WTC11 (cell line): ENCODE measurements around the gene MAX. TPM values are rescaled to one million over a fixed set of nuclear protein-coding genes. Genes with fewer than 3 reads are reported as not detected.

Source experiments
- ATAC-seq: fragments of 200-7000 bp; cut with Tn5 transposase; 2 replicates; pipeline ENCODE4 v1.10.0; 2021; ENCODE audit warnings: mild to moderate bottlenecking, moderate library complexity
- CTCF ChIA-PET: fragments of 300-600 bp; sonication (Branson Sonifier 250); formaldehyde crosslinking; loops from one replicate; lab custom pipeline; 2021; ENCODE audit warnings: antibody characterized with exemption; lab: Charles Lee
- POLR2A ChIA-PET: fragments of 350-600 bp; sonication (Branson Sonifier 250); formaldehyde crosslinking; loops from one replicate; lab custom pipeline; 2021; ENCODE audit warnings: antibody characterized with exemption; lab: Charles Lee
- DNase-seq: peaks from one replicate; pipeline ENCODE4 v3.0.0; 2021; ENCODE audit warnings: low spot score
- H3K27ac Mint-ChIP-seq: 2 replicates; pipeline ENCODE4 v1.8.0; 2021; ENCODE audit warnings: mixed read lengths
- H3K27me3 Mint-ChIP-seq: 2 replicates; pipeline ENCODE4 v1.8.0; 2021; ENCODE audit warnings: low read depth, mild to moderate bottlenecking, moderate library complexity, mixed read lengths
- H3K36me3 Mint-ChIP-seq: 2 replicates; pipeline ENCODE4 v1.8.0; 2021; ENCODE audit warnings: mixed read lengths
- H3K4me1 Mint-ChIP-seq: 2 replicates; pipeline ENCODE4 v1.8.0; 2022; ENCODE audit warnings: mixed read lengths
- H3K4me3 Mint-ChIP-seq: 2 replicates; pipeline ENCODE4 v1.8.0; 2021; ENCODE audit warnings: mild to moderate bottlenecking, moderate library complexity, mixed read lengths
- H3K9me3 Mint-ChIP-seq: 2 replicates; pipeline ENCODE4 v1.8.0; 2021; ENCODE audit warnings: mixed read lengths
- ETV6 ChIP-seq: sonication (generic); formaldehyde crosslinking; IDR thresholded peaks from 2 replicates; pipeline ENCODE4 v1.8.1; 2022; ENCODE audit warnings: mild to moderate bottlenecking, missing genetic modification reagents
- FOXJ3 ChIP-seq: sonication (generic); formaldehyde crosslinking; IDR thresholded peaks from 2 replicates; pipeline ENCODE4 v1.9.0; 2021; ENCODE audit warnings: missing genetic modification reagents, mild to moderate bottlenecking, borderline replicate concordance
- GRHL2 ChIP-seq: fragments of 250-450 bp; sonication (Bioruptor Pico); IDR thresholded peaks from 2 replicates; pipeline ENCODE4 v1.8.0; 2022; ENCODE audit warnings: mild to moderate bottlenecking, moderate library complexity; ENCODE audit not compliant: insufficient replicate concordance, severe bottlenecking
- HMGA2 ChIP-seq: fragments of 250-450 bp; sonication (Bioruptor Pico); IDR thresholded peaks from 2 replicates; pipeline ENCODE4 v1.4.0; 2021; ENCODE audit warnings: mild to moderate bottlenecking, moderate library complexity
- IRF2 ChIP-seq: sonication (generic); formaldehyde crosslinking; IDR thresholded peaks from 2 replicates; pipeline ENCODE4 v1.8.0; 2022; ENCODE audit warnings: low read depth, missing genetic modification reagents, borderline replicate concordance
- JUN ChIP-seq: sonication (generic); formaldehyde crosslinking; IDR thresholded peaks from 2 replicates; pipeline ENCODE4 v1.8.0; 2023; ENCODE audit warnings: mild to moderate bottlenecking, missing genetic modification reagents
- PRRX2 ChIP-seq: fragments of 250-450 bp; sonication (Bioruptor Pico); IDR thresholded peaks from 2 replicates; pipeline ENCODE4 v1.8.0; 2021; ENCODE audit warnings: mild to moderate bottlenecking
- SMAD3 ChIP-seq: sonication (generic); formaldehyde crosslinking; IDR thresholded peaks from 2 replicates; pipeline ENCODE4 v1.8.0; 2022; ENCODE audit warnings: missing genetic modification reagents, mild to moderate bottlenecking, borderline replicate concordance
- SMAD4 ChIP-seq: sonication (generic); formaldehyde crosslinking; IDR thresholded peaks from 2 replicates; pipeline ENCODE4 v1.8.0; 2022; ENCODE audit warnings: mild to moderate bottlenecking, missing genetic modification reagents
- ZNF121 ChIP-seq: sonication (generic); formaldehyde crosslinking; IDR thresholded peaks from 2 replicates; pipeline ENCODE4 v1.8.0; 2023; ENCODE audit warnings: missing genetic modification reagents
- ZNF219 ChIP-seq: sonication (generic); formaldehyde crosslinking; IDR thresholded peaks from 2 replicates; pipeline ENCODE4 v1.8.0; 2023; ENCODE audit warnings: missing genetic modification reagents, mild to moderate bottlenecking, borderline replicate concordance
- ZNF263 ChIP-seq: sonication (generic); formaldehyde crosslinking; IDR thresholded peaks from 2 replicates; pipeline ENCODE4 v1.8.1; 2022; ENCODE audit warnings: low read depth, mild to moderate bottlenecking, moderate library complexity, missing genetic modification reagents
- ZNF317 ChIP-seq: sonication (generic); formaldehyde crosslinking; IDR thresholded peaks from 2 replicates; pipeline ENCODE4 v1.8.1; 2023; ENCODE audit warnings: low read depth, mild to moderate bottlenecking, moderate library complexity, missing genetic modification reagents, borderline replicate concordance
- total RNA-seq: library from RNA; stranded (reverse); gene quantifications from 3 replicates; pipeline ENCODE4 v1.2.3, GENCODE V29; 2021
- TF ChIP-seq, protein P1 (sequence below): sonication (generic); formaldehyde crosslinking; IDR thresholded peaks from 2 replicates; pipeline ENCODE4 v1.8.1; 2023; ENCODE audit warnings: mild to moderate bottlenecking, missing genetic modification reagents, moderate library complexity
- TF ChIP-seq, protein P2 (sequence below): sonication (generic); formaldehyde crosslinking; IDR thresholded peaks from 2 replicates; pipeline ENCODE4 v1.8.1; 2022; ENCODE audit warnings: low read depth, mild to moderate bottlenecking, moderate library complexity, missing genetic modification reagents, borderline replicate concordance
- TF ChIP-seq, protein P3 (sequence below): sonication (generic); formaldehyde crosslinking; IDR thresholded peaks from 2 replicates; pipeline ENCODE4 v1.8.1; 2023; ENCODE audit warnings: mild to moderate bottlenecking, missing genetic modification reagents, moderate library complexity
- TF ChIP-seq, protein P4 (sequence below): sonication (generic); formaldehyde crosslinking; IDR thresholded peaks from 2 replicates; pipeline ENCODE4 v1.8.1; 2023; ENCODE audit warnings: mild to moderate bottlenecking, missing genetic modification reagents
- TF ChIP-seq, protein P5 (sequence below): fragments of 250-450 bp; sonication (Bioruptor Pico); conservative IDR thresholded peaks from 2 replicates; pipeline ENCODE4 v1.9.0; 2021; ENCODE audit warnings: mild to moderate bottlenecking
- TF ChIP-seq, protein P6 (sequence below): fragments of 250-450 bp; sonication (Bioruptor Pico); IDR thresholded peaks from 2 replicates; pipeline ENCODE4 v1.9.0; 2021; ENCODE audit warnings: mild to moderate bottlenecking

MAX gene
- total RNA-seq, 1 experiment from 2014 or later = 58.5 TPM

DNA sequence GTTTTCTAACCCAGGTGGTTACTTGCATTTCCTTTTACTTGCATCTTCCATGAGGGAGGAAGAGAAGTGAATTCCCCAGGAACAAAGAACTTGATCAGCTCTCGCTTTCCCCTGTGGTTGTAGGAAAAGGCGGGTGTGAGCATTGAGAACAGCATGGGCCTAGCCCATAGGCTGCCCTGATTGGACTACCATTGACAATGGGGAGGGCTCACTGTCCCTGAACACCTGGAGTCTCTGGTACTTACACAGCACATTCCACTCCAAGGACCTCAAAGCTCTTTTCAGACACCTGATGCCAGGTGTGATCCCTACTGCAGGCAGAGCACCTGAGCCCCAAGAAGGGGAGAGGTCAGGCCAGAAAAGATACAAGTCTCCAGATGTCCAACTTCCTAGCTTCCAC is 25.0 kb downstream of the MAX start:
- no peak overlapping the region for H3K27ac Mint-ChIP-seq
- no peaks in the 10 kb centered on the region for H3K27me3 Mint-ChIP-seq
- ATAC-seq (peak; percentile 81), DNase-seq (no peak)
- ChIA-PET POLR2A (interaction anchor here (1.0 kb wide), 1 partner anchor 9 kb away, joined by 3 read pairs; no protein-coding TSS in a partner anchor), CTCF (interaction anchor here (0.6 kb wide), 2 partner anchors 18 to 111 kb away, joined by 3 read pairs; no protein-coding TSS in a partner anchor)
- H3K4me3 Mint-ChIP-seq = no peak overlapping the region
- H3K4me1 Mint-ChIP-seq = 0 out of 2 replicates have a peak, but pooled peaks cover 6% of the 10 kb centered on the region
- H3K36me3 Mint-ChIP-seq = peaks cover 32% of the 10 kb centered on the region
- TF ChIP-seq JUN (CRISPR knock-in tag) = no peak
- no peak for TF ChIP-seq PRRX2 (CRISPR knock-in tag)
- TF ChIP-seq FOXJ3 = no peak
- TF ChIP-seq, protein P1, sequence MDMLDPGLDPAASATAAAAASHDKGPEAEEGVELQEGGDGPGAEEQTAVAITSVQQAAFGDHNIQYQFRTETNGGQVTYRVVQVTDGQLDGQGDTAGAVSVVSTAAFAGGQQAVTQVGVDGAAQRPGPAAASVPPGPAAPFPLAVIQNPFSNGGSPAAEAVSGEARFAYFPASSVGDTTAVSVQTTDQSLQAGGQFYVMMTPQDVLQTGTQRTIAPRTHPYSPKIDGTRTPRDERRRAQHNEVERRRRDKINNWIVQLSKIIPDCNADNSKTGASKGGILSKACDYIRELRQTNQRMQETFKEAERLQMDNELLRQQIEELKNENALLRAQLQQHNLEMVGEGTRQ (CRISPR knock-in tag) = no peak
- no peak for TF ChIP-seq ZNF219 (CRISPR knock-in tag)
- TF ChIP-seq, protein P2, sequence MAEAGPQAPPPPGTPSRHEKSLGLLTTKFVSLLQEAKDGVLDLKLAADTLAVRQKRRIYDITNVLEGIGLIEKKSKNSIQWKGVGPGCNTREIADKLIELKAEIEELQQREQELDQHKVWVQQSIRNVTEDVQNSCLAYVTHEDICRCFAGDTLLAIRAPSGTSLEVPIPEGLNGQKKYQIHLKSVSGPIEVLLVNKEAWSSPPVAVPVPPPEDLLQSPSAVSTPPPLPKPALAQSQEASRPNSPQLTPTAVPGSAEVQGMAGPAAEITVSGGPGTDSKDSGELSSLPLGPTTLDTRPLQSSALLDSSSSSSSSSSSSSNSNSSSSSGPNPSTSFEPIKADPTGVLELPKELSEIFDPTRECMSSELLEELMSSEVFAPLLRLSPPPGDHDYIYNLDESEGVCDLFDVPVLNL = no peak
- TF ChIP-seq, protein P3, sequence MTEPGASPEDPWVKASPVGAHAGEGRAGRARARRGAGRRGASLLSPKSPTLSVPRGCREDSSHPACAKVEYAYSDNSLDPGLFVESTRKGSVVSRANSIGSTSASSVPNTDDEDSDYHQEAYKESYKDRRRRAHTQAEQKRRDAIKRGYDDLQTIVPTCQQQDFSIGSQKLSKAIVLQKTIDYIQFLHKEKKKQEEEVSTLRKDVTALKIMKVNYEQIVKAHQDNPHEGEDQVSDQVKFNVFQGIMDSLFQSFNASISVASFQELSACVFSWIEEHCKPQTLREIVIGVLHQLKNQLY (CRISPR knock-in tag) = no peak
- TF ChIP-seq HMGA2 (CRISPR knock-in tag) = no peak
- TF ChIP-seq, protein P4, sequence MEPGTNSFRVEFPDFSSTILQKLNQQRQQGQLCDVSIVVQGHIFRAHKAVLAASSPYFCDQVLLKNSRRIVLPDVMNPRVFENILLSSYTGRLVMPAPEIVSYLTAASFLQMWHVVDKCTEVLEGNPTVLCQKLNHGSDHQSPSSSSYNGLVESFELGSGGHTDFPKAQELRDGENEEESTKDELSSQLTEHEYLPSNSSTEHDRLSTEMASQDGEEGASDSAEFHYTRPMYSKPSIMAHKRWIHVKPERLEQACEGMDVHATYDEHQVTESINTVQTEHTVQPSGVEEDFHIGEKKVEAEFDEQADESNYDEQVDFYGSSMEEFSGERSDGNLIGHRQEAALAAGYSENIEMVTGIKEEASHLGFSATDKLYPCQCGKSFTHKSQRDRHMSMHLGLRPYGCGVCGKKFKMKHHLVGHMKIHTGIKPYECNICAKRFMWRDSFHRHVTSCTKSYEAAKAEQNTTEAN (CRISPR knock-in tag) = no peak
- TF ChIP-seq, protein P5, sequence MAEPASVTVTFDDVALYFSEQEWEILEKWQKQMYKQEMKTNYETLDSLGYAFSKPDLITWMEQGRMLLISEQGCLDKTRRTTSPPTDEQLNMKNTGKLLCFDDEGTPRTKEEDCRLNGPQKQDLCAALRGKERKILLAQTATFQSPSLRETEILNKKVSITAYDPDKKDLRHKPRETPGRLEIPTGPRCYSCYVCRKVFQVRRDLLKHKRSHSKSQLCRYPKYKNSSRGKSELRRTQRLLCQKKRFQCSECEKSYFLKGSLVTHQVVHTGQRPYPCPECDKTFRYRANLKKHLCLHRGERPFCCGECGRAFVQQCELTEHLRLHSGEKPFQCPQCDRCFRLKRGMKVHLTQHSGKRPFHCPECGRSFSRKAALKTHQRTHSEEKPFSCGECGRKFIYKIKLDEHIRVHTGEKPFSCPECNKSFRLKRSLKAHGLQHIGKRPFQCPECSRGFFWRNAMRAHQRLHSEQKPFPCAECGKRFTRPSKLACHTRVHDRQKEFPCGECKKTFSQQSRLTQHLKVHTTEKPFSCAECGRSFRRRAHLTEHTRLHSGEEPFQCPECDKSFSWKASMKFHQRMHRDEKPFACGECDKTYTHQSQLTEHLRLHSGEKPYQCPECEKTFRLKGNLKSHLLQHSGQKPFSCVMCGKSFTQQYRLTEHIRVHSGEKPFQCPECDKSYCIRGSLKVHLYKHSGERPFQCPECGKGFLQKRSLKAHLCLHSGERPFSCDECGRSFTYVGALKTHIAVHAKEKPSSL (CRISPR knock-in tag) = no peak
- TF ChIP-seq SMAD3 (CRISPR knock-in tag) = no peak
- no peak for TF ChIP-seq ZNF121 (CRISPR knock-in tag)
- no peak for TF ChIP-seq IRF2 (CRISPR knock-in tag)
- no peak for TF ChIP-seq ETV6 (CRISPR knock-in tag)
- TF ChIP-seq, protein P6, sequence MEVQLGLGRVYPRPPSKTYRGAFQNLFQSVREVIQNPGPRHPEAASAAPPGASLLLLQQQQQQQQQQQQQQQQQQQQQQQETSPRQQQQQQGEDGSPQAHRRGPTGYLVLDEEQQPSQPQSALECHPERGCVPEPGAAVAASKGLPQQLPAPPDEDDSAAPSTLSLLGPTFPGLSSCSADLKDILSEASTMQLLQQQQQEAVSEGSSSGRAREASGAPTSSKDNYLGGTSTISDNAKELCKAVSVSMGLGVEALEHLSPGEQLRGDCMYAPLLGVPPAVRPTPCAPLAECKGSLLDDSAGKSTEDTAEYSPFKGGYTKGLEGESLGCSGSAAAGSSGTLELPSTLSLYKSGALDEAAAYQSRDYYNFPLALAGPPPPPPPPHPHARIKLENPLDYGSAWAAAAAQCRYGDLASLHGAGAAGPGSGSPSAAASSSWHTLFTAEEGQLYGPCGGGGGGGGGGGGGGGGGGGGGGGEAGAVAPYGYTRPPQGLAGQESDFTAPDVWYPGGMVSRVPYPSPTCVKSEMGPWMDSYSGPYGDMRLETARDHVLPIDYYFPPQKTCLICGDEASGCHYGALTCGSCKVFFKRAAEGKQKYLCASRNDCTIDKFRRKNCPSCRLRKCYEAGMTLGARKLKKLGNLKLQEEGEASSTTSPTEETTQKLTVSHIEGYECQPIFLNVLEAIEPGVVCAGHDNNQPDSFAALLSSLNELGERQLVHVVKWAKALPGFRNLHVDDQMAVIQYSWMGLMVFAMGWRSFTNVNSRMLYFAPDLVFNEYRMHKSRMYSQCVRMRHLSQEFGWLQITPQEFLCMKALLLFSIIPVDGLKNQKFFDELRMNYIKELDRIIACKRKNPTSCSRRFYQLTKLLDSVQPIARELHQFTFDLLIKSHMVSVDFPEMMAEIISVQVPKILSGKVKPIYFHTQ = no peak
- no peak for TF ChIP-seq SMAD4 (CRISPR knock-in tag)
- TF ChIP-seq ZNF317 = no peak
- no peak for TF ChIP-seq GRHL2 (CRISPR knock-in tag)
- TF ChIP-seq ZNF263 (CRISPR knock-in tag) = no peak
- no peaks in the 10 kb centered on the region for H3K9me3 Mint-ChIP-seq
